CD14-positive monocyte (primary cell): Measurements from ENCODE around the gene APH1B. TPM values are rescaled to one million over a fixed set of nuclear protein-coding genes. Genes with fewer than 3 reads are reported as not detected.

Experiments
- DNase-seq, 3 donors: peaks; one replicate each; pipeline ENCODE4 v3.0.0-alpha.2; 2011 to 2022
- H2AFZ ChIP-seq: 2 replicates; pipeline ENCODE4 v1.6.0; 2012; ENCODE audit warnings: mild to moderate bottlenecking, low read depth, low read length, inconsistent platforms; ENCODE audit not compliant: insufficient read depth, poor library complexity, severe bottlenecking
- H3K27ac ChIP-seq, 2 donors: 1 replicate in 1 of 2; 2 replicates in 1 of 2; pipeline ENCODE4 v1.5.1; 2012 to 2013; ENCODE audit warnings: low read length in 2 of 2, control low read depth in 1 of 2, inconsistent platforms in 1 of 2, low read depth in 1 of 2, mild to moderate bottlenecking in 1 of 2
- H3K27me3 ChIP-seq, 2 donors: one replicate each; pipeline versions ENCODE4 v1.6.0 to v1.6.1; 2011 to 2013; ENCODE audit warnings: low read length in 2 of 2; ENCODE audit not compliant: control insufficient read depth in 2 of 2, insufficient read depth in 2 of 2
- H3K36me3 ChIP-seq, 2 donors: replicated peaks in 1 of 2; 1 replicate in 1 of 2; 2 replicates in 1 of 2; pipeline versions ENCODE4 v1.5.1 to v1.6.1; 2012 to 2013; ENCODE audit warnings: low read length in 2 of 2, control low read depth in 1 of 2, inconsistent platforms in 1 of 2, mild to moderate bottlenecking in 1 of 2; ENCODE audit not compliant: insufficient read depth in 2 of 2, control insufficient read depth in 1 of 2
- H3K4me1 ChIP-seq, 2 donors: 1 replicate in 1 of 2; 2 replicates in 1 of 2; pipeline versions ENCODE4 v1.5.1 to v1.6.1; 2012 to 2013; ENCODE audit warnings: low read length in 2 of 2, control low read depth in 1 of 2, inconsistent platforms in 1 of 2, mild to moderate bottlenecking in 1 of 2, moderate library complexity in 1 of 2; ENCODE audit not compliant: insufficient read depth in 2 of 2, control insufficient read depth in 1 of 2
- H3K4me2 ChIP-seq: replicated peaks from 2 replicates; pipeline ENCODE3; 2012; ENCODE audit warnings: low read length, moderate library complexity, mild to moderate bottlenecking; ENCODE audit not compliant: poor library complexity, severe bottlenecking; ENCODE audit errors: extremely low read depth
- H3K4me3 ChIP-seq, 3 experiments: fragments of 200-600 bp in 1 of 3; sonication (generic) in 1 of 3; replicated peaks in 1 of 3; 1 replicate in 2 of 3; 2 replicates in 1 of 3; pipeline ENCODE4 v1.5.1; 2011 to 2013; ENCODE audit warnings: low read length in 3 of 3, mild to moderate bottlenecking in 3 of 3, control low read depth in 2 of 3, low read depth in 2 of 3, inconsistent platforms in 1 of 3, moderate library complexity in 1 of 3
- H3K79me2 ChIP-seq: 2 replicates; pipeline ENCODE4 v1.6.0; 2012; ENCODE audit warnings: mild to moderate bottlenecking, control low read depth, inconsistent platforms, low read length, moderate library complexity; ENCODE audit not compliant: insufficient read depth
- H3K9ac ChIP-seq: 2 replicates; pipeline ENCODE4 v1.6.0; 2017; ENCODE audit warnings: low read length, mild to moderate bottlenecking; ENCODE audit not compliant: insufficient read depth, poor library complexity, severe bottlenecking
- H3K9me3 ChIP-seq, 2 donors: replicated peaks in 1 of 2; 1 replicate in 1 of 2; 2 replicates in 1 of 2; pipeline versions ENCODE4 v1.5.1 to v1.6.1; 2012 to 2013; ENCODE audit warnings: low read length in 2 of 2, control low read depth in 1 of 2; ENCODE audit not compliant: control insufficient read depth in 1 of 2, insufficient read depth in 1 of 2
- H4K20me1 ChIP-seq: 2 replicates; pipeline ENCODE4 v1.6.0; 2012; ENCODE audit warnings: mild to moderate bottlenecking, low read length, control low read depth, moderate library complexity; ENCODE audit not compliant: insufficient read depth
- H3K27ac Mint-ChIP-seq, 7 donors: one replicate each; pipeline ENCODE4 v1.8.0; 2020; ENCODE audit warnings: mild to moderate bottlenecking in 7 of 7, mixed read lengths in 7 of 7, moderate library complexity in 6 of 7, inconsistent platforms in 2 of 7
- H3K27me3 Mint-ChIP-seq, 3 donors: one replicate each; pipeline ENCODE4 v1.8.0; 2021 to 2022; ENCODE audit warnings: low read depth in 3 of 3, mild to moderate bottlenecking in 3 of 3, mixed read lengths in 3 of 3, moderate library complexity in 3 of 3, inconsistent platforms in 1 of 3
- H3K36me3 Mint-ChIP-seq, 2 donors: one replicate each; pipeline ENCODE4 v1.8.0; 2020; ENCODE audit warnings: mixed read lengths in 2 of 2, inconsistent platforms in 1 of 2, mild to moderate bottlenecking in 1 of 2
- H3K4me1 Mint-ChIP-seq: one replicate; pipeline ENCODE4 v1.8.0; 2020; ENCODE audit warnings: mild to moderate bottlenecking, mixed read lengths
- H3K4me3 Mint-ChIP-seq, 2 donors: one replicate each; pipeline ENCODE4 v1.8.0; 2020; ENCODE audit warnings: mild to moderate bottlenecking in 2 of 2, mixed read lengths in 2 of 2, moderate library complexity in 1 of 2
- H3K9me3 Mint-ChIP-seq, 7 donors: one replicate each; pipeline ENCODE4 v1.8.0; 2020 to 2022; ENCODE audit warnings: mixed read lengths in 7 of 7, mild to moderate bottlenecking in 6 of 7, moderate library complexity in 6 of 7, inconsistent platforms in 2 of 7
- WGBS: methylation state at CpG from one replicate; pipeline ENCODE4 v1.1.5; 2013; ENCODE audit warnings: missing lambda C conversion rate; ENCODE audit not compliant: insufficient coverage; 5-methylcytosine and 5-hydroxymethylcytosine counted together
- intact Hi-C, 2 donors: fragments of 100-400 bp; cut with micrococcal nuclease; formaldehyde crosslinking; loops; one replicate each; pipeline versions ENCODE4 v1.15.0 to v1.15.1; 2023
- polyA plus RNA-seq, 3 donors: library from polyadenylated mRNA; depleted of rRNA in 1 of 3; unstranded in 2 of 3; stranded (reverse) in 1 of 3; fragments of 300-500 nt in 2 of 3; fragments of >200 nt in 1 of 3; fragmentation: Illumina TruSeq in 2 of 3; gene quantifications; 1 replicate in 2 of 3; 2 replicates in 1 of 3; pipeline ENCODE4 v1.2.3, GENCODE V29; 2012 to 2021
- TF ChIP-seq, protein P1 (sequence below): fragments of 200-600 bp; IDR thresholded peaks from one replicate; pipeline ENCODE4 v1.8.0; 2022; ENCODE audit warnings: antibody characterized with exemption, mild to moderate bottlenecking

The APH1B gene
- polyA plus RNA-seq, 3 donors = 13.6 to 57.1 (median 54.8) TPM

DNA sequence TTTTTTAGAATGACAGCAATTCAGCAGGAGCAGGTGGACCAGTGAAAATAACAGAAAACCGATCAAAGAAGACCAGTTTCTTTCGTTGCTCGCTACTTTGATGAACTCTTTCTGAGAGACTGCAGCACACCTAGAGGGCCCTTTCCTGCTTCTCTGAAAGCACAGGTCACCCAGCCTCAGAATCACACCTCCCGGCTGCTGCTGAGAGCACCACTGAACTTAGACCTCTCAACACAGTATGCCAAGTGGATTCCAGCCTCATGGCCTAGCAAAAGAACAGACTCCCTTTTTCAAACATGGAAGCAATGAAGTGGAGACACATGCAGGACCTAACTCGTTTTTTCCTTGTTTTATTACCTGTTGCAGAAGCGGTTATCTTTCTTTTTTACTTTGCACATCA lies 13.9 kb upstream of the APH1B start:
- Mint-ChIP-seq H3K4me3 (no peak overlapping the region), H3K27me3 (peaks cover 0 to 1% (median 0%) of the 10 kb centered on the region in 3 donors), H3K9me3 (peaks cover 0 to 2% (median 0%) of the 10 kb centered on the region in 7 donors), H3K4me1 (peaks cover 5% of the 10 kb centered on the region), H3K27ac (no peak overlapping the region), H3K36me3 (peaks cover 71 to 82% of the 10 kb centered on the region in 2 donors)
- H3K9me3 ChIP-seq = no peaks in the 10 kb centered on the region
- no peaks in the 10 kb centered on the region for H3K79me2 ChIP-seq
- H4K20me1 ChIP-seq = peaks cover 8% of the 10 kb centered on the region
- H3K4me2 ChIP-seq = no peak overlapping the region
- no peak overlapping the region for H2AFZ ChIP-seq
- intact Hi-C loops = no loop called here
- WGBS = 98% methylated on average over 5 of the region's 6 CpGs
- H3K27ac ChIP-seq = no peak overlapping the region
- no peak overlapping the region for H3K4me3 ChIP-seq
- no peaks in the 10 kb centered on the region for H3K4me1 ChIP-seq
- peaks cover 85 to 94% of the 10 kb centered on the region in 2 donors for H3K36me3 ChIP-seq
- TF ChIP-seq, protein P1, sequence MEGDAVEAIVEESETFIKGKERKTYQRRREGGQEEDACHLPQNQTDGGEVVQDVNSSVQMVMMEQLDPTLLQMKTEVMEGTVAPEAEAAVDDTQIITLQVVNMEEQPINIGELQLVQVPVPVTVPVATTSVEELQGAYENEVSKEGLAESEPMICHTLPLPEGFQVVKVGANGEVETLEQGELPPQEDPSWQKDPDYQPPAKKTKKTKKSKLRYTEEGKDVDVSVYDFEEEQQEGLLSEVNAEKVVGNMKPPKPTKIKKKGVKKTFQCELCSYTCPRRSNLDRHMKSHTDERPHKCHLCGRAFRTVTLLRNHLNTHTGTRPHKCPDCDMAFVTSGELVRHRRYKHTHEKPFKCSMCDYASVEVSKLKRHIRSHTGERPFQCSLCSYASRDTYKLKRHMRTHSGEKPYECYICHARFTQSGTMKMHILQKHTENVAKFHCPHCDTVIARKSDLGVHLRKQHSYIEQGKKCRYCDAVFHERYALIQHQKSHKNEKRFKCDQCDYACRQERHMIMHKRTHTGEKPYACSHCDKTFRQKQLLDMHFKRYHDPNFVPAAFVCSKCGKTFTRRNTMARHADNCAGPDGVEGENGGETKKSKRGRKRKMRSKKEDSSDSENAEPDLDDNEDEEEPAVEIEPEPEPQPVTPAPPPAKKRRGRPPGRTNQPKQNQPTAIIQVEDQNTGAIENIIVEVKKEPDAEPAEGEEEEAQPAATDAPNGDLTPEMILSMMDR = no peak
- no peaks in the 10 kb centered on the region for H3K27me3 ChIP-seq
- H3K9ac ChIP-seq = no peak overlapping the region
- DNase-seq = no peak

DNA sequence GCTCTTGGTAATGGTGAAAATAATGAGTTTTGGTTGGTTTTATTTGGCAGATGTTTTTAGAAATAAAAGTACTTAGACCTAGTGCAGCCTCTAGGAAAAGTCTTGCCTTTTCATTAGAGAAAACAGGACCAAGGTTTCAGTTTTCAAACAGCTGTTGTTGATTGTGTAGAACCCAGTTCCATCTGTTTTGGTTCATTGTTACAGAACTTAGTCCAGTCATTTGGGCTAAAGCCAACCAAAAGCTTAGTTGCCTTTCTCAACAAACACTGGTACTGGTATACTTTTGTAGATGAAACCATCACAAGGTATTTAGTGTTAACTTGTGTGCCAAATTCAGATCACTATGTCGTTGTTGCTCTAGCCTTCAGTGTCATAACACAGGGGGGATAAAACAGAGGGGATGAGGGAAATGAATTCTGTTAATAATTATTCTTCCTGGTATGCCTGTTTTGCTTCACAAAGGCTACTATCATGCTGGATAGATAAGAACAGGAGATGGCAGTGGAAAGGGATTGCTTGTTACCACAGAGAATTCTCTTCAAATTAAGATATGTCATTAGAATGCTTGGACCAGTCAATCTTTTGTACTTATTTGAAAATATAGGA lies 12.6 kb upstream of the APH1B start:
- Histone ChIP-seq H4K20me1 (peaks cover 5% of the 10 kb centered on the region), H3K4me2 (no peak overlapping the region), H3K4me3 (no peak overlapping the region), H3K9me3 (no peaks in the 10 kb centered on the region), H3K27ac (peak overlapping the region in 1 of 2 donors; percentile 3), H3K27me3 (no peaks in the 10 kb centered on the region), H3K4me1 (no peaks in the 10 kb centered on the region), H3K36me3 (peaks cover 80 to 96% of the 10 kb centered on the region in 2 donors), H3K9ac (no peak overlapping the region), H2AFZ (no peak overlapping the region), H3K79me2 (no peaks in the 10 kb centered on the region)
- Mint-ChIP-seq H3K36me3 (peaks cover 73 to 82% of the 10 kb centered on the region in 2 donors), H3K4me3 (no peak overlapping the region), H3K27ac (no peak overlapping the region), H3K9me3 (peaks cover 0 to 2% (median 0%) of the 10 kb centered on the region in 7 donors), H3K4me1 (peaks cover 5% of the 10 kb centered on the region), H3K27me3 (peaks cover 0 to under 1% (median 0%) of the 10 kb centered on the region in 3 donors)
- TF ChIP-seq, protein P1 = no peak
- whole genome bisulfite sequencing = no CpG with 5 or more reads among the region's 1 CpG
- DNase-seq = no peak
- intact Hi-C loops = no loop called here
